Upper lobe of left lung (tissue), 6 donors: ENCODE data around the gene FNDC3A. TPM values are rescaled to one million over a fixed set of nuclear protein-coding genes. Genes with fewer than 3 reads are reported as not detected.

ENCODE experiments used
- ATAC-seq, 2 donors: fragments of 200-7000 bp; cut with Tn5 transposase; one replicate each; pipeline ENCODE4 v1.9.1; 2022; ENCODE audit warnings: mild to moderate bottlenecking in 2 of 2, moderate library complexity in 2 of 2; ENCODE audit not compliant: low FRiP score in 2 of 2
- DNase-seq, 2 donors: peaks; one replicate each; pipeline ENCODE4 v3.0.0-alpha.2; 2019 to 2020
- H3K27ac ChIP-seq, 4 donors: fragments of 200-600 bp; sonication (generic); one replicate each; pipeline ENCODE4 v1.5.1; 2016 to 2019
- H3K27me3 ChIP-seq, 4 donors: fragments of 200-600 bp; sonication (generic); one replicate each; pipeline ENCODE4 v1.5.1; 2017 to 2019
- H3K36me3 ChIP-seq, 4 donors: fragments of 200-600 bp; sonication (generic); one replicate each; pipeline ENCODE4 v1.5.1; 2016 to 2019
- H3K4me1 ChIP-seq, 4 donors: fragments of 200-600 bp; sonication (generic); one replicate each; pipeline ENCODE4 v1.5.1; 2018 to 2019
- H3K4me3 ChIP-seq, 4 donors: fragments of 200-600 bp; sonication (generic); one replicate each; pipeline ENCODE4 v1.5.1; 2017 to 2019; ENCODE audit warnings: mild to moderate bottlenecking in 2 of 4, moderate library complexity in 1 of 4
- H3K9me3 ChIP-seq, 4 donors: fragments of 200-600 bp; sonication (generic); one replicate each; pipeline ENCODE4 v1.5.1; 2018 to 2019
- CTCF ChIP-seq, 6 experiments: fragments of 450-650 bp in 4 of 6; fragments of 200-600 bp in 2 of 6; sonication (generic) in 2 of 6; IDR thresholded peaks; one replicate each; pipeline ENCODE4 v1.5.1; 2016 to 2019; ENCODE audit warnings: antibody characterized with exemption in 6 of 6
- EP300 ChIP-seq, 4 donors: sonication (generic); formaldehyde crosslinking; IDR thresholded peaks; one replicate each; pipeline ENCODE4 v1.5.1; 2017; ENCODE audit warnings: antibody characterized with exemption in 4 of 4, control low read depth in 2 of 4
- POLR2A ChIP-seq, 4 donors: fragments of 450-650 bp; IDR thresholded peaks; one replicate each; pipeline ENCODE4 v1.5.1; 2016 to 2017; ENCODE audit warnings: antibody characterized with exemption in 4 of 4, mild to moderate bottlenecking in 2 of 4
- POLR2AphosphoS5 ChIP-seq, 2 donors: sonication (generic); formaldehyde crosslinking; IDR thresholded peaks; one replicate each; pipeline ENCODE4 v1.5.1; 2017; ENCODE audit warnings: antibody characterized with exemption in 2 of 2
- WGBS, 2 donors: methylation state at CpG; one replicate each; pipeline ENCODE4 v1.1.5; 2017 to 2018; 5-methylcytosine and 5-hydroxymethylcytosine counted together
- total RNA-seq, 6 donors: library from RNA; depleted of rRNA in 4 of 6; stranded (reverse); fragments of >200 nt in 4 of 6; gene quantifications; one replicate each; pipeline versions ENCODE4 v1.1.0 to v1.2.1, GENCODE V29; 2016 to 2021
- donor health status: DM: no; HTN: no; CAD: no; lungs with moderate emphysema.
- donor health status: DM: no; HTN: yes; CAD: no; lungs with severe emphysema.

FNDC3A gene
- total RNA-seq, 6 donors from 2014 or later, result 22.9 to 62.3 (median 44.6) TPM

- ATAC-seq, result no peak
These were observed 117.7 kb downstream of the FNDC3A start for GRCh38 chr13:49093376-49093775.

GRCh38 chr13:49097374-49097773 is 121.7 kb downstream of the FNDC3A start:
- H3K27me3 ChIP-seq, result no peaks in the 10 kb centered on the region
- no peaks in the 10 kb centered on the region for H3K36me3 ChIP-seq
- ATAC-seq, result peak; percentile 58 to 61
- TF ChIP-seq POLR2AphosphoS5 (IDR thresholded peaks at IDR 0.05) (peak; percentile 30 to 31), CTCF (IDR thresholded peaks at IDR 0.05) (no peak), EP300 (IDR thresholded peaks at IDR 0.05) (peak in 2 of 4 donors; percentile 78 to 91), POLR2A (IDR thresholded peaks at IDR 0.05) (no peak)
- peaks cover 23 to 28% (median 25%) of the 10 kb centered on the region in 4 donors for H3K4me1 ChIP-seq
- peak in 1 of 2 donors; percentile 48 for DNase-seq
- peak overlapping the region; percentile 59 to 82 (median 70) for H3K27ac ChIP-seq
- no peaks in the 10 kb centered on the region for H3K9me3 ChIP-seq
- WGBS, 2 donors, result 50 to 66% methylated on average over 2 of the region's 2 CpGs
- no peak overlapping the region for H3K4me3 ChIP-seq

More at GRCh38 chr13:49093376-49093775, 117.7 kb downstream of the FNDC3A start:
- Histone ChIP-seq H3K9me3 (no peaks in the 10 kb centered on the region), H3K36me3 (no peaks in the 10 kb centered on the region), H3K4me1 (peaks cover 13 to 19% (median 14%) of the 10 kb centered on the region in 4 donors), H3K27ac (no peak overlapping the region), H3K4me3 (no peak overlapping the region), H3K27me3 (no peaks in the 10 kb centered on the region)
- no peak for DNase-seq
- 92 to 96% methylated on average over 5 of the region's 5 CpGs for WGBS, 2 donors
- TF ChIP-seq POLR2AphosphoS5 (IDR thresholded peaks at IDR 0.05), result no peak
- no peak for TF ChIP-seq POLR2A (IDR thresholded peaks at IDR 0.05)
- no peak for TF ChIP-seq CTCF (IDR thresholded peaks at IDR 0.05)
- TF ChIP-seq EP300 (IDR thresholded peaks at IDR 0.05), result no peak

GRCh38 chr13:49098198-49098597 is 122.5 kb downstream of the FNDC3A start:
- H3K27ac ChIP-seq, result peak overlapping the region; percentile 59 to 82 (median 70)
- ATAC-seq (peak; percentile 53 to 58), DNase-seq (peak in 1 of 2 donors; percentile 30)
- H3K4me3 ChIP-seq, result no peak overlapping the region
- no peaks in the 10 kb centered on the region for H3K9me3 ChIP-seq
- H3K36me3 ChIP-seq, result no peaks in the 10 kb centered on the region
- 31 to 35% methylated on average over 2 of the region's 2 CpGs for WGBS, 2 donors
- H3K27me3 ChIP-seq, result no peaks in the 10 kb centered on the region
- TF ChIP-seq POLR2A (IDR thresholded peaks at IDR 0.05) (no peak), POLR2AphosphoS5 (IDR thresholded peaks at IDR 0.05) (peak in 1 of 2 donors; percentile 85), EP300 (IDR thresholded peaks at IDR 0.05) (peak in 3 of 4 donors; percentile 32 to 85 (median 77))
- H3K4me1 ChIP-seq, result peaks cover 23 to 28% (median 25%) of the 10 kb centered on the region in 4 donors

- H3K36me3 ChIP-seq, result no peaks in the 10 kb centered on the region
- H3K27me3 ChIP-seq, result no peaks in the 10 kb centered on the region
- no peaks in the 10 kb centered on the region for H3K9me3 ChIP-seq
- no peak overlapping the region for H3K4me3 ChIP-seq
- H3K4me1 ChIP-seq, result peaks cover 23 to 28% (median 25%) of the 10 kb centered on the region in 4 donors
- TF ChIP-seq POLR2A (IDR thresholded peaks at IDR 0.05) (no peak), CTCF (IDR thresholded peaks at IDR 0.05) (peak in 3 of 6 experiments; percentile 21 to 40 (median 22)), POLR2AphosphoS5 (IDR thresholded peaks at IDR 0.05) (no peak), EP300 (IDR thresholded peaks at IDR 0.05) (no peak)
- peak overlapping the region in 3 of 4 donors; percentile 51 to 82 (median 78) for H3K27ac ChIP-seq
- ATAC-seq (no peak), DNase-seq (peak in 1 of 2 donors; percentile 34)
These were observed 123.2 kb downstream of the FNDC3A start for GRCh38 chr13:49098771-49099512.

- H3K4me1 ChIP-seq, result peaks cover 23 to 28% (median 25%) of the 10 kb centered on the region in 4 donors
- DNase-seq (no peak), ATAC-seq (no peak)
- no peaks in the 10 kb centered on the region for H3K36me3 ChIP-seq
- H3K4me3 ChIP-seq, result no peak overlapping the region
- H3K27me3 ChIP-seq, result no peaks in the 10 kb centered on the region
- TF ChIP-seq EP300 (IDR thresholded peaks at IDR 0.05) (no peak), CTCF (IDR thresholded peaks at IDR 0.05) (no peak), POLR2A (IDR thresholded peaks at IDR 0.05) (no peak), POLR2AphosphoS5 (IDR thresholded peaks at IDR 0.05) (no peak)
- WGBS, 2 donors, result 55% methylated on average over 2 of the region's 2 CpGs
- H3K9me3 ChIP-seq, result no peaks in the 10 kb centered on the region
- peak overlapping the region in 2 of 4 donors; percentile 78 to 82 for H3K27ac ChIP-seq
These were observed 123.8 kb downstream of the FNDC3A start for GRCh38 chr13:49099513-49099877.
